Measurements from ENCODE around the gene SLC7A1. TPM values are rescaled to one million over a fixed set of nuclear protein-coding genes. Genes with fewer than 3 reads are reported as not detected.

Gene SLC7A1
- total and polyA plus RNA-seq, 2 experiments from 2014 or later, result 23.0 to 74.7 TPM

DNA sequence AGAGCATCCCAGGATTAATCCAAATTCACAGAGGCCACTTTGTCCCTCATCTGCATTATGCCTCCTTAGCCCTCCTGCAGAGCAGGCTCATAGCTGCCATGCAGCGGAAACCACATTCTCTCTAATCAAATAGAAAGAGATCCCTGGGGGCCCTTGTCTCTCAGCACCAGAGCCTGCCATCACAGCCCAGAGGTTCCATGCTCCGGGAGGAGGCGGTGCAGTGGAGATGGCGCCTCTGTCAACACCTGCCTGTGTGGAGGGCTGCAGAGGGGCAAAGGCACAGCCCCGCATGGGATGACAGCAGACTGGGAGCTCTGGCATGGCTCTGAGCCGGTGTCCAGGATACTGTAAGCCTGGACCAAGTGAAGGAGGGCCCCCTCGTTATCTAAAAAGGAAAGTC is 111.3 kb downstream of the SLC7A1 start:
- Mint-ChIP-seq H3K36me3 (ENCODE audit: low read depth) (no peaks in the 10 kb centered on the region), H3K27me3 (ENCODE audit: insufficient read depth, low read depth, poor library complexity) (peaks cover 16% of the 10 kb centered on the region), H3K4me3 (no peak overlapping the region), H3K4me1 (peaks cover 36% of the 10 kb centered on the region), H3K27ac (no peak overlapping the region), H3K9me3 (no peaks in the 10 kb centered on the region)
- peak overlapping the region; percentile 72; the same call in 1 of the 2 replicates for H2AFZ ChIP-seq
- no peak overlapping the region for H3K27ac ChIP-seq (ENCODE audit: low read depth)
- no peak overlapping the region for H3K4me3 ChIP-seq
- peak overlapping the region; percentile 62 for H3K4me2 ChIP-seq
- H3K27me3 ChIP-seq (ENCODE audit: insufficient read depth), result no peaks in the 10 kb centered on the region
- H3F3A ChIP-seq (replicated peaks; ENCODE audit: low read depth), result no peaks in the 10 kb centered on the region
- H3K4me1 ChIP-seq (ENCODE audit: insufficient read depth), result peaks cover 11% of the 10 kb centered on the region
- H3K36me3 ChIP-seq (ENCODE audit: insufficient read depth), result no peaks in the 10 kb centered on the region
- H3K9me2 ChIP-seq (ENCODE audit: insufficient read depth), result no peaks in the 10 kb centered on the region
- no peak for DNase-seq (ENCODE audit: low spot score)
- H4K20me1 ChIP-seq (replicated peaks; ENCODE audit: insufficient read depth), result no peaks in the 10 kb centered on the region
- TF ChIP-seq, protein P1, sequence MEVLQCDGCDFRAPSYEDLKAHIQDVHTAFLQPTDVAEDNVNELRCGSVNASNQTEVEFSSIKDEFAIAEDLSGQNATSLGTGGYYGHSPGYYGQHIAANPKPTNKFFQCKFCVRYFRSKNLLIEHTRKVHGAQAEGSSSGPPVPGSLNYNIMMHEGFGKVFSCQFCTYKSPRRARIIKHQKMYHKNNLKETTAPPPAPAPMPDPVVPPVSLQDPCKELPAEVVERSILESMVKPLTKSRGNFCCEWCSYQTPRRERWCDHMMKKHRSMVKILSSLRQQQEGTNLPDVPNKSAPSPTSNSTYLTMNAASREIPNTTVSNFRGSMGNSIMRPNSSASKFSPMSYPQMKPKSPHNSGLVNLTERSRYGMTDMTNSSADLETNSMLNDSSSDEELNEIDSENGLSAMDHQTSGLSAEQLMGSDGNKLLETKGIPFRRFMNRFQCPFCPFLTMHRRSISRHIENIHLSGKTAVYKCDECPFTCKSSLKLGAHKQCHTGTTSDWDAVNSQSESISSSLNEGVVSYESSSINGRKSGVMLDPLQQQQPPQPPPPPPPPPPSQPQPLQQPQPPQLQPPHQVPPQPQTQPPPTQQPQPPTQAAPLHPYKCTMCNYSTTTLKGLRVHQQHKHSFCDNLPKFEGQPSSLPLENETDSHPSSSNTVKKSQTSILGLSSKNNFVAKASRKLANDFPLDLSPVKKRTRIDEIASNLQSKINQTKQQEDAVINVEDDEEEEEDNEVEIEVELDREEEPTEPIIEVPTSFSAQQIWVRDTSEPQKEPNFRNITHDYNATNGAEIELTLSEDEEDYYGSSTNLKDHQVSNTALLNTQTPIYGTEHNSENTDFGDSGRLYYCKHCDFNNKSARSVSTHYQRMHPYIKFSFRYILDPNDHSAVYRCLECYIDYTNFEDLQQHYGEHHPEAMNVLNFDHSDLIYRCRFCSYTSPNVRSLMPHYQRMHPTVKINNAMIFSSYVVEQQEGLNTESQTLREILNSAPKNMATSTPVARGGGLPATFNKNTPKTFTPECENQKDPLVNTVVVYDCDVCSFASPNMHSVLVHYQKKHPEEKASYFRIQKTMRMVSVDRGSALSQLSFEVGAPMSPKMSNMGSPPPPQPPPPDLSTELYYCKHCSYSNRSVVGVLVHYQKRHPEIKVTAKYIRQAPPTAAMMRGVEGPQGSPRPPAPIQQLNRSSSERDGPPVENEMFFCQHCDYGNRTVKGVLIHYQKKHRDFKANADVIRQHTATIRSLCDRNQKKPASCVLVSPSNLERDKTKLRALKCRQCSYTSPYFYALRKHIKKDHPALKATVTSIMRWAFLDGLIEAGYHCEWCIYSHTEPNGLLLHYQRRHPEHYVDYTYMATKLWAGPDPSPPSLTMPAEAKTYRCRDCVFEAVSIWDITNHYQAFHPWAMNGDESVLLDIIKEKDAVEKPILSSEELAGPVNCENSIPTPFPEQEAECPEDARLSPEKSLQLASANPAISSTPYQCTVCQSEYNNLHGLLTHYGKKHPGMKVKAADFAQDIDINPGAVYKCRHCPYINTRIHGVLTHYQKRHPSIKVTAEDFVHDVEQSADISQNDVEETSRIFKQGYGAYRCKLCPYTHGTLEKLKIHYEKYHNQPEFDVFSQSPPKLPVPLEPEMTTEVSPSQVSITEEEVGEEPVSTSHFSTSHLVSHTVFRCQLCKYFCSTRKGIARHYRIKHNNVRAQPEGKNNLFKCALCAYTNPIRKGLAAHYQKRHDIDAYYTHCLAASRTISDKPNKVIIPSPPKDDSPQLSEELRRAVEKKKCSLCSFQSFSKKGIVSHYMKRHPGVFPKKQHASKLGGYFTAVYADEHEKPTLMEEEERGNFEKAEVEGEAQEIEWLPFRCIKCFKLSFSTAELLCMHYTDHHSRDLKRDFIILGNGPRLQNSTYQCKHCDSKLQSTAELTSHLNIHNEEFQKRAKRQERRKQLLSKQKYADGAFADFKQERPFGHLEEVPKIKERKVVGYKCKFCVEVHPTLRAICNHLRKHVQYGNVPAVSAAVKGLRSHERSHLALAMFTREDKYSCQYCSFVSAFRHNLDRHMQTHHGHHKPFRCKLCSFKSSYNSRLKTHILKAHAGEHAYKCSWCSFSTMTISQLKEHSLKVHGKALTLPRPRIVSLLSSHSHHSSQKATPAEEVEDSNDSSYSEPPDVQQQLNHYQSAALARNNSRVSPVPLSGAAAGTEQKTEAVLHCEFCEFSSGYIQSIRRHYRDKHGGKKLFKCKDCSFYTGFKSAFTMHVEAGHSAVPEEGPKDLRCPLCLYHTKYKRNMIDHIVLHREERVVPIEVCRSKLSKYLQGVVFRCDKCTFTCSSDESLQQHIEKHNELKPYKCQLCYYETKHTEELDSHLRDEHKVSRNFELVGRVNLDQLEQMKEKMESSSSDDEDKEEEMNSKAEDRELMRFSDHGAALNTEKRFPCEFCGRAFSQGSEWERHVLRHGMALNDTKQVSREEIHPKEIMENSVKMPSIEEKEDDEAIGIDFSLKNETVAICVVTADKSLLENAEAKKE (CRISPR knock-in tag; IDR thresholded peaks at IDR 0.05), result no peak
- TF ChIP-seq, protein P2, sequence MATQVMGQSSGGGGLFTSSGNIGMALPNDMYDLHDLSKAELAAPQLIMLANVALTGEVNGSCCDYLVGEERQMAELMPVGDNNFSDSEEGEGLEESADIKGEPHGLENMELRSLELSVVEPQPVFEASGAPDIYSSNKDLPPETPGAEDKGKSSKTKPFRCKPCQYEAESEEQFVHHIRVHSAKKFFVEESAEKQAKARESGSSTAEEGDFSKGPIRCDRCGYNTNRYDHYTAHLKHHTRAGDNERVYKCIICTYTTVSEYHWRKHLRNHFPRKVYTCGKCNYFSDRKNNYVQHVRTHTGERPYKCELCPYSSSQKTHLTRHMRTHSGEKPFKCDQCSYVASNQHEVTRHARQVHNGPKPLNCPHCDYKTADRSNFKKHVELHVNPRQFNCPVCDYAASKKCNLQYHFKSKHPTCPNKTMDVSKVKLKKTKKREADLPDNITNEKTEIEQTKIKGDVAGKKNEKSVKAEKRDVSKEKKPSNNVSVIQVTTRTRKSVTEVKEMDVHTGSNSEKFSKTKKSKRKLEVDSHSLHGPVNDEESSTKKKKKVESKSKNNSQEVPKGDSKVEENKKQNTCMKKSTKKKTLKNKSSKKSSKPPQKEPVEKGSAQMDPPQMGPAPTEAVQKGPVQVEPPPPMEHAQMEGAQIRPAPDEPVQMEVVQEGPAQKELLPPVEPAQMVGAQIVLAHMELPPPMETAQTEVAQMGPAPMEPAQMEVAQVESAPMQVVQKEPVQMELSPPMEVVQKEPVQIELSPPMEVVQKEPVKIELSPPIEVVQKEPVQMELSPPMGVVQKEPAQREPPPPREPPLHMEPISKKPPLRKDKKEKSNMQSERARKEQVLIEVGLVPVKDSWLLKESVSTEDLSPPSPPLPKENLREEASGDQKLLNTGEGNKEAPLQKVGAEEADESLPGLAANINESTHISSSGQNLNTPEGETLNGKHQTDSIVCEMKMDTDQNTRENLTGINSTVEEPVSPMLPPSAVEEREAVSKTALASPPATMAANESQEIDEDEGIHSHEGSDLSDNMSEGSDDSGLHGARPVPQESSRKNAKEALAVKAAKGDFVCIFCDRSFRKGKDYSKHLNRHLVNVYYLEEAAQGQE (IDR thresholded peaks at IDR 0.05; ENCODE audit: unreplicated experiment), result no peak
- TF ChIP-seq JUNB (IDR thresholded peaks at IDR 0.05; ENCODE audit: unreplicated experiment) (no peak), EZH2phosphoT487 (IDR thresholded peaks at IDR 0.05; ENCODE audit: unreplicated experiment) (no peak)
- no peaks in the 10 kb centered on the region for H3K79me2 ChIP-seq (replicated peaks; ENCODE audit: insufficient read depth)
- peak; percentile 62 for ATAC-seq
